ENCODE data around the gene LTF.

The LTF gene

DNA sequence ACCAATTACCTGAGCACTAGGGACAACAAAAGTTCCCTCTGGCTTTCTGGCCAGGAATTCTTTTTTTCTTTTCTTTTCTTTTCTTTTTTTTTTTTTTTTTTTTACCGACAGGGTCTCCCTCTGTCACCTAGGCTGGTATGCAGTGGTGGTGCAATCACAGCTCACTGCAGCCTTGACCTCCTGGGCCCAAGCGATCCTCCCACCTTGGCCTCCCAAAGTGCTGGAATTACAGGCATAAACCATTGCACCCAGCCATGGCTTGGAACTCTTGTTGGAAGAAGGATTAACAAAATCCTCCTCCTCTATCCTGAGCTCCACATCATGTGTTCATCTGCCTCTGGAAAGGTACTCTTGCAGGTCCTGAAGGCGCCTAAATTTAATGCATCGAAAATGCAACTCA is 2.9 kb upstream of the LTF start:
- no peak for DNase-seq

GRCh38 chr3:46466871-46467403 is 2.2 kb upstream of the LTF start:
- no peak for DNase-seq

DNA sequence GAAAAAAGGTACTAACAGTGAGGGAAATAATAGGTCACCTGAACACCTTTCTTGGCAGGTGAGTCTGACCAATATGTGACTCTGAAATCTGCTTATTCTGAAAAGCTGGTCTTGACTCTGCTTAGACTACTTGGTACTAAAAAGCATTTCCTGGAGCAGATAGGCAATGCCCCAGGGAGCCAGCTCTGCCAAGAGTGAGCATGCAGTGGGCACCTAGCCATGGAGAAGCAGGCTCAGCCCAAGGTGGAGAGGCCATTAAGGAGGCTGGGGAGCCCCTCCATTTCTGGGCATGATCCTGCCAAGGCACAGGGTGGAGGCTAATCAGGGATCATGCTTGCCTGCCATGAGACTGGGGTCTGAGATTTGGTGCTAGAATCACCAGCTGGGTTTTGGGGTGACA is 1.6 kb upstream of the LTF start:
- no peak for DNase-seq

DNA sequence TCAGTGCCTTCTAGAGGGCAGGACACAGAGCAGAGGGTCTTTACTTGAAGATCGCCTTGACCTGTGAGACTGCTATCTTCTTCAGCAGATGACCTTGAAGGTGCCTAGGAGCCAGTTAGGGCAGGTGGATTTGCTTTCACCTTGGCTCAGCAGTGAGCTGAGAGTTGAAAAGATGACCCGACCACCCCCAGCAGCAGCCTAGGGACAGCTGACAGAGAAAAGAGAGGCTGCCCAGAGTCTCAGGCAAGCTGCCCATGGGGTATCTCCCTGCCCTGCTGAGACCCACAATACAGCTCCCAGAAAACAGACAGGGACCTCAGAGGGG is 453 bp upstream of the LTF start:
- no peak for DNase-seq

DNA sequence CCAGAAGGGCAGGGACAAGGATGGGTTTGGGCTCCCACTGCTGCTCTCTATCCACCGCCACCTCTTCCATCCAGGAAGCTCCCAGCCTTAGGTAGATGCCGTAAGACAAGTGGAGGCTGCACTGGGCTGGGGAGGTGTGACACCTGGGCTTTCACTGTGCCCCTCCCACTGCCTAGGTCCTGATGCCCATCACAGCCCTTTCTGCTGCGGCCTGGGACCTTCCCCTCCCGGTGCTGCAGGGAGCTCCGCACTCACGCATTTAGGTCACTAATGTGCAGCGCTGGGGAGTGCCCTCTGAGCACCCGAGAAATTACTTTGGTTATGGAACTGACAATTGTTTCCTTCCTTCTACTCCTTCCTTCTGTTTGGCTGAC is 850 bp downstream of the LTF start:
- no peak for DNase-seq

GRCh38 chr3:46463120-46463867 is 1.4 kb downstream of the LTF start:
- no peak for DNase-seq

DNA sequence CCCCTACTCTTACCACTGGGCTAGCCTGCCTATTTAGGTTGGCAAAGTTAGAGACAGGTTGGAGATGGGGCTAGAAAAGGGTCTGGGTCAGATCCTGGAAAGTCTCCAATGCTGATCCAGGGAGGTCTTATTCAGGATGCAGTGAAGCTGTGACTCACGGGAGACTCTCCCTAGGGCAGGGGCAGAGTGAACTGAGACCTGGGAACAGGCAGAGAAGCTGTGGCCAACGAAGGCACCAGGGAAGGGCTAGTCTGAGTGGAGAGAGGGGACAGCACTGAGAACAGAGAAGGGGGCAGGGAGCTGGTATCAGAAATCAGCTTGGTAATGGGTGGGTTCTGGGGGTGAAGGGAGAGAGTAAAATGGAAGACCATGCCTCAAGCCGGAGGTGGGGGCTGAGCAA is 2.2 kb downstream of the LTF start:
- no peak for DNase-seq

- DNase-seq, result no peak
Observed at GRCh38 chr3:46462111-46462510, 2.6 kb downstream of the LTF start.

DNA sequence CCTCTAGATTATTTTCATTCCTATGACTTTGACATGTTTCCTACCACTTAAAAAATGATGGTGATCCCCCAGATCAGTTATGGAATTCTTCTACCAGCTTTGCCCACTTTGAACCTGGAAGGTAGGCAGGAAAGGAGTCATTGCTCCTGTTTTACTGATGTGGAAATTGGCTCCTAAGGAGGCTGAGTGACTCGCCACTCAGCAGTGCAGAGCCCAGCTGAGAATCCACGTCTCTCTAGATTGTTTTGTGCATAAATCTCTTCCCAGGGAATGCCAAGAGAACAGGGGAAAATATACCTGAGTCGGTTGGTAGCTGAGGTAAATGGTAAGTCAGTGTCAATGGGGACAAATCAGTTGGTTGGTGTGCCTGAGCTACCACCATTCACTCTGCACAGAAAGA is 4.7 kb downstream of the LTF start:
- DNase-seq, result no peak

DNA sequence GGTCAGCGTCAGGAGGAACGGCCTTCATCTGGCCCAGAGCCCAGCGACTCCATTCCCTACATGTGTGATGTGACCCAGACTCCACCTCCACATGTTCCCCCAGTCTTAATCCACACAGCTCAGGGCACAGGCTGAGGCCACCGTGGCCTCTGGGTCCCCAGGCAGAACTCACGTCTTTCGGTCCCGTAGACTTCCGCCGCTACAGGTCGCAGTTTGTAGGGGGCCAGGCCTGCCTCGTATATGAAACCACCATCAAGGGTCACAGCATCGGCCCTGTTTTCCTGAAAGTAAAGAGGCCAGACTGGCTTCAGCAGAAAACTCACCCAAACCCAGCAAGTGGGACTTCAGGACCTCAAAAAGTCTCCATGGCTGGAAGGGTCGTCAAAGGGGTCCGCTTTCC is 8.6 kb downstream of the LTF start:
- no peak for DNase-seq

DNA sequence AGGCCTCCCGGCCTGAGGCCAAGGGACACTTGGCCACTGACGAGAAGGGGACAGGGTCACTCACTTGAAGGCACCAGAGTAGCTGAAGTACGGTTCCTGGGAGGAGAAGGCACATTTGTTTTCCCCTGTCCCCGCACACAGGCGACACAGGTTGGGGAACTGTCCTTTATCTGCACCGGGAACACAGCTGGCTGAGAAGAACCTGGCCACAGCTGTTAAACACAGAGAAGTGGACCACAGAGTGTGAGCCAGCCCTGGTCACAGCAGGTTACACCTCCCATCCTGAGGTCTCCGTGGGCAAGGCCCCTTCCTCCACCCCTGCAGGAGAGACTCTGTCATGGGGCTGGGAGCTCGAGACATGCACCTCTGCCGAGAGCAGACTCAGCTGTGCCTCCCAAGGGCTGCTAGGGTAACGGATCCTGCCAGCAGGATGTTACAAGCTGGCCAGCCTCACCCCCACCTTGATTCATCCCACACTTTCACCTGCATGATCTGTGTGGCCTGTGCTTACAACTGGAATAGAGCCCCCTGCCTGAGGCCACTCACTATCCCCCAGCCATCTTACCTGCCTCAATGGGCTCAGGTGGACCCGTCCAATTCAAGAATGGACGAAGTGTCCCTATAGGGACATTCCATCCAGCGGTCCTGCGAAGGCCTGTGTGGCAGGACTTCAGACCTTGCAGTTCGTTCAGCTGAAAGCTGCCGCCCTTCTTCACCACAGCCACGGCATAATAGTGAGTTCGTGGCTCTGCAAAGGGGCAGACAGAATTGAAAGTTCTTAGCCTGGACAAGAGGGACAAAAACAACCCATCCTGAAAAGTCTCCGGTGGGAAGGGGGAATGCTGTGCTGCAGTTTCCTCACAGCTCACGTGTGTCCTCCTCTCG is 9.2 kb downstream of the LTF start:
- DNase-seq, result no peak

DNA sequence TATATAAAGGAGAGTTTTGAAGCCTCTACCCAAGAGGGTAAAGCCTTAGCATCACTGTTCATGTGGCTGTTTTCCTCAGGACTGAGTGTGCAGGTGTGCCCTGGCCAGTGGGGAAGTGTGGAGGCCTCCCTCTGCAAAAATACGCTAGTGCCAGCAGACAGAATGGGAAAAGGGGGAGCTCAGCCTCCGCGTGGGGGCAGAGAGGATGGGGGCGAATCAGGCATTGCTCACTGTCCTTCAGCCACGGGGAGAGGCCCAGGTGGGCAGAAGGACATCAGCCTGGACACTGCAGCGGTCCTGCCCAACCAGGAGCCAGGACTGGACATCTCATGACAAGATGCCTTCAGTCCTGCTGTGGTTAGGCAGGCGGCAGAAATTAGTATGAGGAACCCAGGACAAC is 10.1 kb downstream of the LTF start:
- DNase-seq, result no peak

GRCh38 chr3:46454209-46454595 is 10.5 kb downstream of the LTF start:
- DNase-seq, result no peak

GRCh38 chr3:46453526-46454208 is 11.0 kb downstream of the LTF start:
- DNase-seq, result no peak

DNA sequence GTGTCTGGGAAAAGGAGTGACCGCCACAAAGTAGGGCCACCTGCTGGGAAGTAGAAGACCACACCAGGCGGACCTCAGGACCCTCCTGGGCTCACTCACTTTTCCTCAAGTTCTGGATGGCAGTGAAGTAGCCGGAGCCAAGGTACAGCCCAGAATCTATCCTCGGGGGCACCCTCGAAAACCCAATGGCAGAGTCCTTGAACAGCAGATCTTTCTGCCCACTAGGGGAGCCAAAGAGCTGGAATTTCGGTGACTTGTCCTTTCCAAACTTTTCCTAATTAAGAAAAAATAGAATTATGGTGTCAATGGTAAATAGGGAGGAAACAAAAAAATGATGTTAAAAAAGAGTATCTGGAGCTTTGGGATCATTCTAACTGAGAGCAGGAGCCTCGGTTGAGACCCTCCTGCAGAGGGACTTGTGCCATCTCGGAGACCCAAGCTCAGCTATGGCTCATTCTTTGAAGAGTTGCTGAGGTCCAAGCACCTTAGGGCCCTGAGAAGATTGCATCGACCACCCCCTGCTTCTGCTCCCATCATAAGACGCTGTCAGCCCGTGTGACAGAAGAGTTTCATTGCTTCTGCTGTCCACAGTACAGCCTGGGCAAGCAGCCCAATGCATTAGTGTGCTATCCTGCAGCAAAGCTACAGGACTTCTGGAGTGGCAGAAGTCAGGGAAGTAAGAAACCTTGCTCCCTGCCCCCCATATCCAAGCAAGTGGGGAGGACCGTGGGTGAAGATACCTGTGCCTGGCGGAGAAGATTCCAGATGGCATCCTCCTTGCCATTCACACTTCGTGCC is 14.8 kb downstream of the LTF start:
- no peak for DNase-seq

DNA sequence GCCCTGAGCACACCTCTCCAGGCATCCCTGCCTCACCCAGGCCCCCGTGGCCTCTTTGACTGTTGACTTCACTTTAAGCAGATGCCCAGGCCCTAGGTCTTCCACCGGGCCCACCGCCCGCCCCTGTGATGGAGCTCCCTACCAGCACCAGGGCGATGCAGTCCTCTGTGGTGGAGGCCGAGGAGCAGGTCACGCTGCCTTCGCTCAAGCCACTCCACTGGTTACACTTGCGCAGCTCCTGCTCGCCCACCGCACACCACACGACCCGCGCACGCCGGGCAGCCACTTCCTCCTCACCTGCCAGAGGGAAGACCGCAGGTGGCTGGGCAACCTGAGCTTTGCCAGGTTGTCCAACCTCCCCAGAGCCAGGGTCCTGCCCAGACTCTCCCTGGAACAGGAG is 16.0 kb downstream of the LTF start:
- no peak for DNase-seq

DNA sequence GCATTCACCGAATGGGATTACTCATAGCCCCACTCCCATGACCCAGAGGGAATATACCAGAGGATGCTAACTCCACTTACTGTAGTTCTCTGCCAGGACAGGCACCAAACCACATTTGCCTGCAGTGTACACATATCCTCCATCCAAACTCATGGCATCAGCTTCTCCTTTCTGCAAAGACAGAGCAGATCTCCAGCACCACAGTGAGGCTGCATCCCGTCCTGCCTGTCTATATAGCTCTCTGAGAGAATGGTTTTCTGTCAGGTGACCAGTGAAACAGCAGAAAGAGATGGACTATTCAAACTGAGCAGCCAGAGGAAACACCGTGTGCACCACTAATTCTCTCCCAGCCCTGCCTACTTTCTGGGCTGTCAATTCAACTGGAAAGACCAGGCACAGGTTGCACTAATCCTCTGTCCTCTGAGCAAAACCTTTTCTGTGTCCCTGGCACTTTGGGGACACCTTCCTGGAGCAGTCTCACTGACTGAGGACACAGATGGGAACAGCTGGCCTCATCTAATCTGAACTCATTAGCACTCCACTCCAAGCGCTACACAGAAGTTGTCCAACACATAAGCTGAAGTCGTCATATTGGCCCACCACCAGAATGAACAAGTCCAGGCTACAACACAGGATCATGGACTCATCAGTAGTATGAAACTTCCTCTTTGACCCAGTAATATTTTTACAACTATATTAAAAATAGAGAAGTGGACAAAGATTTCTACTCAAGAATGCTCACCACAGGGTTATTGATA is 17.3 kb downstream of the LTF start:
- no peak for DNase-seq

GRCh38 chr3:46442576-46443530 is 21.9 kb downstream of the LTF start:
- DNase-seq, result peak; percentile 43

DNA sequence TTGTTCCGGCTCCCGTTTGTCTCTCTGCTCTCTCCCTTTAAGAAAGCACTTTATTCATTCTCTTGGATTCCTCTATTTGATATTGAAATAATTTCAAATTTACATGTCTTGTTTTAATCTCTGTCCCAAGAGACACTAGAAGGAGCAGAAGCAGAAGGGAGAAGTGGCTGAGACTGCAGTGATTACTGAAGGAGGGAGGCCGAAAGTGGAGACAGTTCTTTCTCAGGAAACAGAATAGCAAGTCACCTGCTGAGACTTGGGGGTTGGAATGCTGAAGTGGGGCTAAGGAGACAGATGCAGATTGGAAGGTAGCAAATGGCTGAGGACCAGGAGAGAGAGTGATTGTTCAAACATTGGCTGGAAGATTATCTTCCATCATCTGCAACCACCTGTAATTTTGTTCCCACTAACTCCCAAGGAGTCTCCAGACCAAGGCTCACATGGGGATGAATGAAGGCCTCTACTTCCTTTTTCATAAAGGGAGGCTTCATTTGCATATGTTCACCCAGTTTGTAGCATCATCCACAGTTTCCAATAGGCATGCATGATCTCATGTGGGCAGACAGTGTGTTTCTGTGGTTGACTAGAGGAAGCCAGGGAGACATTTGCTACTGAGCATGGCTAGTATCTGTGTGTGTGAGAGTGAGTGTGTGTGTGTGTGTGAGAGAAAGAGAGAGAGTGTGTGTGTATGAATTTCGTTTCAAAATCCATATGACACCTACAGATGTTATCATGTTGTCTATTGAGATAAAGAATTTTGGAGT is 24.0 kb downstream of the LTF start:
- DNase-seq, result peak; percentile 55

GRCh38 chr3:46438831-46439230 is 25.9 kb downstream of the LTF start:
- no peak for DNase-seq

Data from CD4-positive, alpha-beta T cell treated with Interleukin-4 for 4 hours (primary cell).